Hematopoietic multipotent progenitor cell (in vitro differentiated cells): ENCODE measurements around the gene RBMS1. TPM values are rescaled to one million over a fixed set of nuclear protein-coding genes. Genes with fewer than 3 reads are reported as not detected.

Source experiments
- DNase-seq, 3 donors: peaks; one replicate each; pipeline ENCODE4 v3.0.0-alpha.2; 2011 to 2015; ENCODE audit warnings: low read depth in 2 of 3, low spot score in 2 of 3
- total RNA-seq: library from RNA; depleted of rRNA; stranded (reverse); fragments of >200 nt; gene quantifications from one replicate; pipeline ENCODE4 v1.2.3, GENCODE V29; 2012

The RBMS1 gene
- total RNA-seq, 1 donor = 29.6 TPM

DNA sequence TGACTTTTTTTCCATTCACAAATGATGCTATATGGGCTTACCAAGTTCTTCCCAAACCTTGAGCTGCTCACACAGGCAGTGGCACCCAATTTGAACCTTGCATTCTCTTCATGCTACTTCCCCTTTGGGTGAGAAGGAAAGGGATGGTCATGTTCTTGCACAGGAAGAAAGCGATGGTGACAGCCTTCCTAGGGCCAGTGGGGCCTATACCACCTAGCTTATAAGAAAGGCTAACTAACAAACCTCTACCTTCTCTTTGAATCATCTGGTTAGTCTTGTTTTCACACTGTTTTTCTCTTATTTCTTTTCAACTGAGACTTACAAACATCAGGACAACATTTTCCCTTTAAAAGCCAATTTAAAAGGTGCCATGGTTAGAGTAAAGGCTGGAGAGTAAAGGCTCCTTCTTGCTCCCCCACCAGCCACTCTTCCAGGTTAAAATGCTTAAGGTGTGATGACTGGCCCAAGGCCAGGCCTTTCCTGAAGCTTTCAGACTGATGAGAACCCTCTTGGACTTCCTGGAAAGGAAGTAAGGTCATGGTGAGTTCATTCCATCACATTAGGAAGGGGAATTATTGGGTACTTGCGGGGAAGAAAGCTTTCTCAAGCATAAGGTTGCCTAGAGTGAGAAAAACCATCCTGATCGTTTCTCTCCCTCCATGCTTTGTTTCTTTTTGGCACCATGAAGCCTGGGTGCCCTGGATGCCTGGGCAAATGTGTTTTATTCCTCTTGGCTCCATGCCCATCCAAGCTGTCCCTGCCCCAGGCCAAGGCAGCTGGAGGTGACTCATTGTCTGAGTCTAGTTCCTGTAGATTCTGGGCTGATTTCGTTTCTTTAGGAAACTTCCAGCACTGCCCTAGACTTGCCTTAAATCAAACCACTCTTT lies 252.1 kb downstream of the RBMS1 start:
- no peak for DNase-seq

DNA sequence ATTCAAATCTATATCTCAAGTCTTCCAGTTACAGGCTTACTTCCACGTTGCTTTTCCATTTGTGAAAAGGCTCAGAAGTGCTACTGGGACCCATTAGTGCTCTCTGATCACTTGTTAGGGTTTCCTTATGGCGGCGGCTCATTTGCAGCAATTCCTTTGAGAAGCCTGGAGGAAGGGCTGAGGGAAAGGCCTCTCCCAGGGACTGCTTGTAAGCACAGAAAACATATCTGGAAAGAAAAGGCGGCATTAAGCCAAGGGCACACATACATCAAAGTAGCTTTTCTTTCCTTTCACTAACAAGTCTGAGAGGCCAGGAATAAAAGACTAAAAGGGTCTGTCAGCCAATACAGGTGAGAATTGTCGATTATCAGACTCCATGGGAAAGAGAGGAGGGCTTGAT lies 254.2 kb downstream of the RBMS1 start:
- DNase-seq = no peak

DNA sequence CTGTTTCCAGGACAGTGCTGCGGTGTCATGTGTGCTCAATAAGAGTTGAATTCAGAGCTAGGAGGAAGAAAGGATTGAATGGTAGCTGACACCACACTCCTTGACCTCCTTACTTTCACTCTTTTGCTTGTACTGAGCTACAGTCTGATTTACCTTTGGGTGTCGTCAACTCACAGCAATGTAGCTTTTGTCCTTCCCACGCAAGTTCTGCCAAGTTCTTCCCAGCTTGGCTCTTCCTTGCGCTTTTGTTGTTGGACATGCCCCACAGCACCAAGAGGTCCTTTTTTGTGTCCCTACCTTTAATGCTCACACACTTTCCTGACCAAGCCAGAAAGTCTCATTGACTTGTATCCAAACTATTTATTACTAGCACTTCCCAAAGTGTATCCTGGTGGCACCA lies 255.2 kb downstream of the RBMS1 start:
- DNase-seq = no peak

DNA sequence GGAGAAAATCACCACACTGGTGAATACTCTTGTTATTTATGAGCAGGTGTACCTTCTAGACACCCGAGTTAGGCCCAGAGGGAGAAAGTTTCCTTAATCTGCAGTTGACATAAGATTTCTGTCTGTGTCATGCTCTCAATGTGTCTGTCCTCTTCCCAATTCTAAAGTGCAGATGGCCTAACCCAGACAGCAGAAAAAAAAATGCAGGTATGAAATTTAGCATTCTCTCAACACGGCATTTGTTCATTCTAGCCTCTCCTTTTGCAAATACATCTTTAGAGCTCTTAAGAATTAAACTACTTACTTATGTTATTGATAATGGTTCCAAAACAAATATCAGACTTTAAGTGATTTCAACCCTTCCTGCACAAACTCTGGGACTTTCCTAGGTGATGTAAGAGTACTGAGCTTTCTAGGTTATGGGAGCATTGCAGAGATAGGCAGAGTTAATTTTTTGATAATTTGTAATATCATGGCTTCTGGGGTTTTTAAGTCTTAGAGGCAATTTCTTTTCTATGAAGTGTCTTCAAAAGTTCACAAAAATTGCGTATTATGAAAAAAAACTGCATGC lies 260.6 kb downstream of the RBMS1 start:
- no peak for DNase-seq

DNA sequence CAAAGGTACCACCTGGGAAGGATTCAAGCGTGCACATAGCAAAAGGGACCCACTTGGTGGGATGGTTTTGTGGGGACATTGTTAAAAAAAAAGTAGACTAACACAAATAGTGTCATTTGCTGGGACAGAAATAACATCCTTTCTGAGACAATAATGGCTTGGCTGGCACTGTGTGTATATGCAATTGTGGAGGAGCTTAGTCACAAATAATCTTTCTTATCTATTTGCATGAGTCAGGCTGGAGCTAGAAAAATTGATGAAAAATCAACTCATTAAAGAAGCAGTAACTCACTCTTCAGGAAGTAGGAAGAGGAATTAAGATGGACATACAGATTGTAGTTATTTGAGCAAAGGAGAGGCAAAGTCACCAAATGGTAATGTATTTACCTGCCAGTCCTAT lies 264.0 kb downstream of the RBMS1 start:
- no peak for DNase-seq

DNA sequence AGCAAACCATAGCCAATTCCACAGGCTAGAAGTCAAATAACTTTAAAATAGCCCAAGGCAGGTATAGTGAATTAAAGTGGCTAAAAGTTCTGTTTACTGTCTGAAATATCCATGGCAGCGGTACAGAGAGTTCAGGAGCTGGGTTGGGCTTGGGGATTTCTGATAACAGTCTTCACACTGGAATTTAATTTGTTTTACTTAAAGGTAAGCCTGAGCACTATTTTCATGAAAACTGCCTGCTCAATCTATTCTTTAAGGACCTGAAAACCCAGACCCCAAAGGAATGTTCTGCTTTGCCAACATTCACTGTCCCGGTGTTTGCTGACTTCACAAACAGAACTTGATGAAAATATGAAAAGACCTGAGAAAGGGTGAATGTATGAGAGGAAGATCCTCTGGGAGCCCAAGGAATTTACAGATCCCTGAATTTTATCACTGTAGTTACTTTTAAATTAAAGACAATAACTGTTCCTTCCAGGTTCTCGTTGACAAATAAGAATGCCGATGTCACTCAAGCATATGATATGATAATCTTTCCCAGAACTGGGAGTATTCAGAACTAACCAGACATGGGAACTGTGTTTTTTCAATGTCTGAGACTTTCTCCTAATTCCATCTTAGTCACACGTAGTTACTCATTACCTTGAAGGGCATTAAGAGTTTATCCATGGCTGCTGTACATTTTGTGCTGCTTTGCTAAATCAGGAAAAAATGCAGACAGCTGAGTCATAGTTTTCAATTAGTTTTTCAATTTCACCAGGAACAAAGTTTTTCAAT lies 265.3 kb downstream of the RBMS1 start:
- DNase-seq = no peak

DNA sequence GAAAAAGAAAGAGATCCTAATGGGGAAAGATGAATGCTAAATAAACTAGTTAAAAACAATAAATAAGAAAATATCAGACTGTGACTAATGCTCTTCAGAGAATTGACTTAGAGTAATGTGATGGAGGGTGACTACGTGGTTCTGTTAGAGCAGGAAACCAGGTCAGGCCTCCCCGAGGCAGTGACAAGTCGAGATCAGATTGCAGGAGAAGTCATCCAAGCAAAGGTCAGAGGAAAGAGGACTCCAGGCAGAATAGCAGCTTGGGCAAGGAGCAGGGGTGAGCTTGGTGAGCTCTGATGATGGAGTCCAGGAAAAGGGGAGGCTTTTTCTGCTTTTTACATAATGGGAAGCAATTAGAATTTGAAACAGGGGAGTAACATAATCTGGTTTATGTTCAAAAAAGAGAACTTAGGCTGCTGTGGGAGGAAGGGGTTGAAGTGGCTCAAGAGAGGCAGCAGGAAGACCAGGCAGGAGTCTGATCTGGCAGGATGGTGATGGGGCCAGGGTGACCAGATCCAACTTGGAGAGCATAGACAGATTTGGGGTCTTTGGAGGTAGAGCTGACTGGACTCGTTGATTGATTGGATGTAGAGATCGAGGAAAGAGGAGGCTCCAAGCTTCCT lies 266.2 kb downstream of the RBMS1 start:
- DNase-seq = no peak

DNA sequence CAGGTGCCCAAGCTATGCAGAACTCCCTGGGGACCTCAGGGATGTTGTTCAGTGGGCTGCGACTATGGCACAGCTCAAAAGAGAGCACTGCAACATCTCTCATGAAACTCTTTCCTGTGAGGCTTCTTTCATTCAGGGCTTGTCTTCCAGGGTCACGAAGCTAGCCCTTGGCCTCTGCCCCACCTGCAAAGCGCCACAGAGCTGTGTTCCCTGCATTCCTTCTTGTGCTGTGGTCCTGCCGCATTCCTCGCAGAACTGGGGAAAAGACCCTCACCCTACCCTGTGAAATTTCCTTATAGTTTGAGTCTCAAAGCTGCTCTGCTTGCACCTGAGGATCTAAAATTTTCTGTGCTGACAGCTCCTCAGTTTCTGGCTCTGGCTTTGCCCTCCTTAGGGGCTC lies 267.2 kb downstream of the RBMS1 start:
- no peak for DNase-seq

DNA sequence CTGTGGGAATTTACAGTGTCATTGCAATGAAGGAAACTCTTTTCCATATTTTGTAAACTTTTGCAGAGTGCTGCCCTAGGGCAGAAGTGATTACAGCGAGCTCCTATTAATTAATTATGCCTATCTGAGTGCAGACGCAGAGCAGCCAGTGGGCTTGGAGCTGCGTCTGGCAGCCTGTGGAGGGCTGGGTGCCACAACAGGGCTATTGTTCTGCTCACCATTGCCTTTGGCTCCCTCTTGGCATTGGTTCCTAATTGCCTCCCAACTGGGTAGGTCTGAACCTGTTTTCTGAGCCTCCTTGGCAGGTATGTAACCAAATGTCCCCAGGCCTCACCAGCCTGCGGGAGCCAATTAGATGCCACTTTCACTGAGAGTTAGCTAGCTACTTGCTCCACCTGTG lies 267.9 kb downstream of the RBMS1 start:
- no peak for DNase-seq

DNA sequence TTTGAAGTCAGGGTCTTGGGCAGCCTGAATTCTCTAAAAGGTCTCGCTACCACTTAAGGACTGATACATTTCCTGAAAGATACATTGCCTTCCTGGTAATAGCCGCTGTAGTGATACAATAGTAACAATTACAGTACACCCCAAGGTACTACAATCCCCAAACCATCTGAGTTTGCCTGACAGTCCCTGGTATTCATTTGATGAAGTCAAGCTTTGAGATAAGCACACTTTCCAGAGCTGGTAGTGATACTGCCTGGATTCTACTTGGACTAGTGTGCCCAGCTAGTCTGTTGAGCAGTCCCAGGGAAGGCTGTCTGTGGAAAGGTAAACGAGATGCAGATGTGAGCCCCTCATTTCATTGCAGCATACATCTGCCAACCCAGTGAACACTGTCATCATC lies 269.1 kb downstream of the RBMS1 start:
- no peak for DNase-seq

DNA sequence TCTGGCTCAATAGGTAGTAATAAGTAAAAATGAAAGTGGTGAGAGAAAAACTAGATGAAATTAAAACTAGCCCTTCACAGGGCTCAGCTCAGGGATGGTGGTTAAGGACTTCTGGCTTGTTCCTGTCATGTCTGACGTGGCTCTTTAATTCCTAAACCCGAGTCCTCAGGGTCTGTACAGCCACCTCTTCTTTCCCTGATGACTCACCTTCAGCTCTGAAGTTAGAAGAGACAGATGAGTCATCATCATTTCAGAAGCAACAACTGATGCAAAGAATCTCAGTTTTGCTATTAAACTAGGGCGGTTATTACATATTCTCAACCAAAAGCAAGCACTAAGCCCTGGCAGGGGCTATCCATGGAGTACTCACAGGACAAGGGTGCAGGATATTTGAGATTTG lies 269.5 kb downstream of the RBMS1 start:
- DNase-seq = no peak

DNA sequence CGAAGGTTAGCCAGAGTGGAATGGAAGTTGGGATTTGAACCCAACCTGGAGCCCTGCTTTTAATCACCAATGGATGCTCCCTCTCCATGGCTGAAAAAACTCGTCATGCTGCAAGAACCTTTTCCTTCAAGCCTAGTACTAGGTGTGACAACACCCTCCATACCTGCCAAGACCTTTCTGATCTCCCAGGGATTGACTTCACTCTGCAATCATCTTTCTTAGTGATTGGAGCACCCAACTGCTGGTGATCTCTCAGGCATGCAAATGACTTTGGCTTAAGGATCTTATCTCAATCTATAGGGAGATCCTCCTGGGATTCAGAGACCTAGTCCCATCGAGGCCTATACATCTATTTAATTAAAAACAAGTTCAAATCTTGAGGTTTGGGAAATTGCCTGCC lies 270.0 kb downstream of the RBMS1 start:
- no peak for DNase-seq

DNA sequence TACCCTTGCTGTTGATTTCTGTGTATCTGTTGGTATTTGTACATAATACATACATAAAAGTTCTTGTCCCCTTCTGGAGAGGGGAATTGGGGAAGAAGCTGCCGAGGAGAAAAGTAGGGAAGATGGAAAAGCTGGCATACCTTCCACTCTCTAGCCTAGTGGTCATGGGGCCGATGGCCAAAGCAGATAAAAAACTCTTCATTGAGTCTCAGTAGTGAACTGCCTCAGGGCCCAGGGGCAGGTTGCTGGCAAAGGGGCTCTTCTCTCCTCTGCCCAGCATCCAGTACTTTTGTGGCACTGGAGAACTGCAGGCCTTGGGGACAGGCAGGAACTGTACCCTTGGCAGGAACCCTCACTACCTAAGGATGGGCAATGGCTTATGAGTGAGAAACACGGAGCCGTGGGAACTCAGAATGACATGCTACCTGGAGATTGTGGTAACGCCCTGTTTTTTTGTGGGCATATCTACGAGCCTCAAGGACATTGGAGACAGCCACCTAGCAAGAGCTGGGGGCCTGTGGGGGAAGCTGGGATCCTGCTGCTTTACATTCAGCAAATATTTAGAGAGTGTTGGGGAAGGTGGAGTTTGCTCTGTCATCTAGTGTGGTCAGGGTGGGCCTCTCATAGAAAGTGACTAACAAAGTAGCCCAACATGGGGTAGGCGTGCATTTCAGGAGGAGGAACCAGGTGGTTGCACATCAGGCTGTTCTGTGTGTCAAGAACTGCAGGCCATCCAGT lies 270.9 kb downstream of the RBMS1 start:
- no peak for DNase-seq
